ENCODE data around the gene CLEC2D.

- no peak for TF ChIP-seq CTCF (conservative IDR thresholded peaks at IDR 0.05; ENCODE audit: low read length)
- no peak for TF ChIP-seq EZH2phosphoT487 (IDR thresholded peaks at IDR 0.05; ENCODE audit: borderline replicate concordance, low read depth, low read length)
These were observed 72.2 kb downstream of the CLEC2D start for GRCh38 chr12:9741726-9742125.

All from OCI-LY7 (cell line).